Measurements from ENCODE around the gene OXCT2.
"Not testable (repeated sequence)": the region's sequence is repeated elsewhere in the genome, so short reads cannot be mapped to it uniquely, and the experiment has no call there.

The OXCT2 gene

GRCh38 chr1:39771022-39771532 is at the start of gene OXCT2:
Gene OXCT2, minus strand, starts transcription at chr1:39771348. Its CDS starts 93 bp downstream, at chr1:39771255.
- DNase-seq (ENCODE audit: low read depth, low spot score); H3K4me3 ChIP-seq (ENCODE audit: low read depth, low read length); in situ Hi-C loops (cut with HindIII; ENCODE audit: low sequenced_read_pairs): not testable (repeated sequence)

- TF ChIP-seq CTCF (IDR thresholded peaks at IDR 0.05; ENCODE audit: low read depth, low read length), result no peak
- no peak for DNase-seq (ENCODE audit: low read depth, low spot score)
- H3K4me3 ChIP-seq (ENCODE audit: low read depth, low read length), result no peak overlapping the region
- in situ Hi-C loops (cut with HindIII; ENCODE audit: low sequenced_read_pairs), result no loop called here
These were observed 48.1 kb upstream of the OXCT2 start for GRCh38 chr1:39819091-39819812.

- no peak for DNase-seq (ENCODE audit: low read depth, low spot score)
- no peak for TF ChIP-seq CTCF (IDR thresholded peaks at IDR 0.05; ENCODE audit: low read depth, low read length)
- no peak overlapping the region for H3K4me3 ChIP-seq (ENCODE audit: low read depth, low read length)
- in situ Hi-C loops (cut with HindIII; ENCODE audit: low sequenced_read_pairs), result no loop called here
These were observed 47.3 kb upstream of the OXCT2 start for GRCh38 chr1:39818482-39818881.

- in situ Hi-C loops (cut with HindIII; ENCODE audit: low sequenced_read_pairs); H3K4me3 ChIP-seq (ENCODE audit: low read depth, low read length); DNase-seq (ENCODE audit: low read depth, low spot score): not testable (repeated sequence)
These were observed 46.2 kb upstream of the OXCT2 start for GRCh38 chr1:39817091-39817932.

GRCh38 chr1:39816415-39817090 is 45.4 kb upstream of the OXCT2 start:
- H3K4me3 ChIP-seq (ENCODE audit: low read depth, low read length), result no peak overlapping the region
- DNase-seq (ENCODE audit: low read depth, low spot score), result peak; percentile 64
- in situ Hi-C loops (cut with HindIII; ENCODE audit: low sequenced_read_pairs), result no loop called here
- peak; percentile 80 for TF ChIP-seq CTCF (IDR thresholded peaks at IDR 0.05; ENCODE audit: low read depth, low read length)

GRCh38 chr1:39812913-39813312 is 41.8 kb upstream of the OXCT2 start:
- no peak overlapping the region for H3K4me3 ChIP-seq (ENCODE audit: low read depth, low read length)
- DNase-seq (ENCODE audit: low read depth, low spot score), result no peak
- in situ Hi-C loops (cut with HindIII; ENCODE audit: low sequenced_read_pairs), result no loop called here
- TF ChIP-seq CTCF (IDR thresholded peaks at IDR 0.05; ENCODE audit: low read depth, low read length), result no peak

GRCh38 chr1:39808784-39809517 is 37.8 kb upstream of the OXCT2 start:
- TF ChIP-seq CTCF (IDR thresholded peaks at IDR 0.05; ENCODE audit: low read depth, low read length), result no peak
- no peak for DNase-seq (ENCODE audit: low read depth, low spot score)
- H3K4me3 ChIP-seq (ENCODE audit: low read depth, low read length), result no peak overlapping the region
- in situ Hi-C loops (cut with HindIII; ENCODE audit: low sequenced_read_pairs), result no loop called here

Data from astrocyte of the spinal cord (primary cell).